OCI-LY1 (cell line): ENCODE results near the gene ANKRD33B.

Experiments used
- CTCF ChIP-seq: fragments of 200-600 bp; sonication (generic), shearing (Covaris generic); IDR thresholded peaks from 2 replicates; pipeline ENCODE4 v1.5.1; 2017; ENCODE audit warnings: mild to moderate bottlenecking, antibody characterized with exemption, low read length, moderate library complexity, mixed read lengths
- EZH2 ChIP-seq: fragments of 200-600 bp; sonication (generic), shearing (Covaris generic); IDR thresholded peaks from 2 replicates; pipeline ENCODE4 v1.8.0; 2017; ENCODE audit warnings: borderline replicate concordance, mixed run types, mild to moderate bottlenecking, antibody characterized with exemption, low read length, moderate library complexity, mixed read lengths

DNA sequence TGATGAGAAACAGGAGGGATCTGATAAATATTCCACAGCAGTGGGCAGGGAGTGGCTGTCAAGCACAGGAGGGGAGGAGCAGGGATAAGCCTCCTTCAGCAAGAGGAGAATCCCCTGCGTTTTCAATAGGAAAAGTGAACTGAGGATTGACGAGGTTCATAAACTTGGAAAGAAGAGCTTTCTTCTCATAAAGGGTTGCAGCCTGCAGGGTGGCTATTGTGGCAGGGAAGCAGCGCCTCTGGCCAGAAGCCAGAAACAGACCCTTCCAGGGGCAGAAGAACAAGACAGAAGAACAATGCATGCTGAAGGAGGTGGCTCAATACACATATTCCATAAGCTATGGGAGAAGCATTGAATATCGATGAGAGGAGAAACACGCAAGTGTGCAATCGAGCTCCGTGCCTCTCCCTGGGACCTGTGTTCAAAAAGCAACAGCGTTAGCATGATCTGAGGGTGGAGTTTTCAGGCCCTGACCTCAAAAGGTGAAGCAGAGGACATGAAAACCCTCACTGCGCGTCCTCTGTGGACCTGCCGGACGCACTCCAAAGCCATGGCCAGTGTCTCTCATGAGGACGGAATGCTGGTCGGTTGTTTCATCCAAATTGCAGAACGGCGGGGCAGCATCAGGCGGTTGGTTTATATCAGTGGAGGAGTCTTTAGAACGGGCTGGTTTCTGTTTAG lies 67.6 kb downstream of the ANKRD33B start:
- no peak for TF ChIP-seq CTCF
- TF ChIP-seq EZH2, result no peak
